Gastrocnemius medialis (tissue), 4 donors: ENCODE results near the gene RPL19.

Experiments used
- POLR2A ChIP-seq, 2 donors: fragments of 450-650 bp; IDR thresholded peaks; one replicate each; pipeline ENCODE4 v1.6.1; 2017; ENCODE audit warnings: antibody characterized with exemption in 2 of 2, mild to moderate bottlenecking in 2 of 2, moderate library complexity in 2 of 2
- TF ChIP-seq, protein P1 (sequence below), 5 experiments: fragments of 450-650 bp in 3 of 5; fragments of 200-600 bp in 2 of 5; sonication (generic) in 2 of 5; IDR thresholded peaks in 4 of 5; conservative IDR thresholded peaks in 1 of 5; 1 replicate in 4 of 5; 2 replicates in 1 of 5; pipeline ENCODE4 v1.5.1; 2016 to 2019; ENCODE audit warnings: antibody characterized with exemption in 5 of 5, mild to moderate bottlenecking in 3 of 5, moderate library complexity in 3 of 5

DNA sequence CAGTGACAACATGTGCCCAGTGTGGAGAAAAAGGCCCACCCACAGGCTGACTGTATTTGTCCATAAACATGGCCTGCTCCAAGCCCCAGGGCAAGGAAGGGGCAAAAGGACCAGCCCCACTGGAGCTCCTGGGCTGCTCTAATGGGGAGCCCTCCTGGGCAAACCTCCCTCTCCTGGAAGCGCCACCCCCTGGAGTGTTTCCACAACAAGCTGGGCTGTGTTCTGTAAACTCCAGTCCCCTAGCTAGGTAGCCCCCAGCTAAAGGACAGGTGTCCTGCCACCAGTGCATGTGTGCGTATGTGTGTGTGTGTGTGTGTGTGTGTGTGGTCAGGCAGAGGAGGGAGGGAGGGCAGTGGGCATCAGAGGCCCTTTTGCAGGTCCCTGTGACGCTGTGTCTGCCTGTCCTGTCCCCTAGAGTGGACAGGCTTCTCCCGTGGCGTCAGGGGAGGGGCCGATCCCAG lies 36.9 kb downstream of the RPL19 start:
- TF ChIP-seq, protein P1, sequence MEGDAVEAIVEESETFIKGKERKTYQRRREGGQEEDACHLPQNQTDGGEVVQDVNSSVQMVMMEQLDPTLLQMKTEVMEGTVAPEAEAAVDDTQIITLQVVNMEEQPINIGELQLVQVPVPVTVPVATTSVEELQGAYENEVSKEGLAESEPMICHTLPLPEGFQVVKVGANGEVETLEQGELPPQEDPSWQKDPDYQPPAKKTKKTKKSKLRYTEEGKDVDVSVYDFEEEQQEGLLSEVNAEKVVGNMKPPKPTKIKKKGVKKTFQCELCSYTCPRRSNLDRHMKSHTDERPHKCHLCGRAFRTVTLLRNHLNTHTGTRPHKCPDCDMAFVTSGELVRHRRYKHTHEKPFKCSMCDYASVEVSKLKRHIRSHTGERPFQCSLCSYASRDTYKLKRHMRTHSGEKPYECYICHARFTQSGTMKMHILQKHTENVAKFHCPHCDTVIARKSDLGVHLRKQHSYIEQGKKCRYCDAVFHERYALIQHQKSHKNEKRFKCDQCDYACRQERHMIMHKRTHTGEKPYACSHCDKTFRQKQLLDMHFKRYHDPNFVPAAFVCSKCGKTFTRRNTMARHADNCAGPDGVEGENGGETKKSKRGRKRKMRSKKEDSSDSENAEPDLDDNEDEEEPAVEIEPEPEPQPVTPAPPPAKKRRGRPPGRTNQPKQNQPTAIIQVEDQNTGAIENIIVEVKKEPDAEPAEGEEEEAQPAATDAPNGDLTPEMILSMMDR (IDR thresholded peaks at IDR 0.05 in 4 of 5, conservative IDR thresholded peaks at IDR 0.05 in 1 of 5) = no peak
- no peak for TF ChIP-seq POLR2A (IDR thresholded peaks at IDR 0.05)
